Fibroblast of skin of left quadriceps (primary cell): ENCODE data around the gene SIL1.
"Not testable (repeated sequence)": the region's sequence is repeated elsewhere in the genome, so short reads cannot be mapped to it uniquely, and the experiment has no call there.

ENCODE experiments used
- DNase-seq, 2 experiments: peaks; one replicate each; pipeline ENCODE4 v3.0.0-alpha.2; 2013; ENCODE audit warnings: low read depth in 2 of 2

SIL1 gene

DNA sequence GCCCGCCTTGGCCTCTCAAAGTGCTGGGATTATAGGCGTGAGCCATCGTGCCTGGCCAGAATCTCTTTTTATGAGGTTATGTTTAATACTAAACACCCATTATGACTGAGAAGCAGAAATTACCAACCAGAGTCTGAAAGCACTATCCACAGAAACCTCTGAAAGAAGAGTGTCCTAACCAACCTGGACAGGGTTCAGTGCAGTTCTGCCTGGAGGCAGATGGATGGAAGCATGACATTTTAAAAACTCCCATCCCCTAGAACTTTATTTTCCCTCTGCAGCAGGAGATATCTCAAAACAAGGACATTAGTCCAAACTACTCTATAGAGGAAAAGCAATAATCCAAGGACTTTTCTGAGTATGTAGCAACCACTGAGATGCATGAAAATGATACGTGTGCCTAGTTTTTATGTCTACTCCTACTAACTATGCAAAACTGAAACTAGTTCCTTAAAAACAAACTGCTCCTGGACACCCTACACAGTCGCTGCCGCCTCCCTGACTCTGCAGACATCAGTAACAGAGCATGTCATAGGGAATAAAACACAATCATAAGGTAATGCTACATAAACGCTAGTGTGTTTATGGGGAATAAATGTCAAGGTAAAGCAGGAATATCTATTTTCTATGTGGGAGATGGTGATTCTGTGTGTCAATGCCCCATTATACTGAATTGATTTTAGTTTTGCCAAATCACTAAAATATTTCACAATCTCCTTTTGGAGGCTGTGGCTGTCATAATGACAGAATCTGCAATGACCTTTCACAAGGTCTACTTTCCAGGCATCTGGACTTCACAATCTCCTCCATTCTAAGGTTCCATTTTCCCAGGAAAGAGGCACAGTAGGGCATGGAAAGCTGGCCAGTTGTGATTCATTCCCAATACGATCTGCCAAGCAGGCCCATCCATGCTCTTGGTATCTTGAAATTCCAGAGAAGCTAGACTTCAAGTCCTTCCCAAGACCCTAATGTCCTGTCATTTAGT lies 122.8 kb downstream of the SIL1 start:
- no peak for DNase-seq

GRCh38 chr5:139073956-139074355 lies 124.2 kb downstream of the SIL1 start:
- not testable (repeated sequence) for DNase-seq

GRCh38 chr5:139068494-139069151 lies 129.5 kb downstream of the SIL1 start:
- DNase-seq, result no peak

GRCh38 chr5:139068060-139068459 lies 130.1 kb downstream of the SIL1 start:
- no peak for DNase-seq

GRCh38 chr5:139065306-139065705 lies 132.9 kb downstream of the SIL1 start:
- DNase-seq, result no peak

DNA sequence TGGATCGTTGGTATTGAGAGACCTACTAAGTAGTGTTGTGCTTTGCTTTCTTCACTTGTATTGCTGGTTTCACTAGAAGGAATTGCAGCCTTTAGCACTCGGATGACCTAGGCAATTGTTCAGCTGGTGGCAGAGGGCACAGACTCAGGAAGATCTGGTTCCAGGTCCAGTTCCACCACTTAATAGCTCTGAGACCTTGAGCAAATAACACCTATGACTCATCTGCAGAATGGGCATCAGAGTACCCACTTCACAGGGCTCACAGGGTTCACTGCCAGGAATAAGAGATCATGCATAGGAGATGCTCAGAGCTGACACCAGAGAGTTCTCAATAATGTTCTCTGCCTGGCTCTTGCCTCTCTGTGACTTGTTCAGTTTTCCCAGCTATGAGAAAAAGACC lies 133.6 kb downstream of the SIL1 start:
- no peak for DNase-seq

DNA sequence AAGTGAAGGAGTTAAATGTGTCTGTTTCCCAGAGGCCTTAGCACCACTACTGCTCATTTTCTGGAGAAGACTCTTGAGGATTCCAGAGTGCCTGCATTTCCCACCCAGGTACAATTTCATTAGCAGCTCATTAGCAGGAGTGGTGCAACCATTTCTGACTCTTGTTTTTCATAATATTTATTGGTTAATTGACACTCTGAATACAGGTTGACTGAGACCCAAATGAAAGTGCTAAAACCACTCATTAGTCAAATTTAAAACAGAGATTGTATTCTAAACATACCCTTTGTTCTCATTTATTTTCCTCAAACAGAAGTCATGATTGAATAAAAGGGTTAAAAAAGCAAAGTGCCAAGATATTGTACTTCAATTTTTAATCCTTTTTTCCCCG lies 134.5 kb downstream of the SIL1 start:
- DNase-seq, result no peak

DNA sequence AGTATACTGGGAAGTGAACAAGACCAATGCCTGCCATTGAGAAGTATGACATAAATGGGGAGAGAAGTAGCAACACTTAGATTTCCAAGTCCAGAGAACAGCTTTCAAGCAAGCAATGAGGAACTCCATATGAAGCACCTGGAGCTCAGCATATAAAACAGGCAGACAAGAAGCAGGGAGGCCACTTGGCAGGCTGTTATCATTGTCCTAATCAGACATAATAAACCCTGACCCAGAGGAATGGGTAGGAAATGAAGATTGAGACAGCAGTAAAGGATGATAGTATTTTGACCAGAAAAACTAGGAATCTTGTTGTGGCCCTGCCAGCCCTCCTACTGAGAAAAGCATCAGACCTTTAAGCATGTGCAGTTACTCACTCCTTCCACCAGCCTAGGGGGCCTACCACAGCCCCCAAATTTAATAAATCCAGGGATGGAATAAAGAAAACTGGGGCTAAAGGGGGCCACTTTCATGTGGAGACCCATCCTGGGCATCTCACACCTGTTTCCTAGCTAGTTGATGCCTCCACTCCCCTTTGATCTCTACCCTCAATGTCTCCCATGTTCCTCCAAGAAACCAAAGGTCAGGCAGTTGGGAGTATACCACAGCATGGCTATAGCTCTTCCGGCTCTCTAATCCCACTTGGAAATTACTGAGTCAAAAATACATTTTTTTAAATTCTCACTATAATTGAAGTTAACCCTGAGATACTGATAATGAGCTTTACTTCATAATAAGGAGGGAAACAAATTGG lies 135.1 kb downstream of the SIL1 start:
- DNase-seq, result no peak

DNA sequence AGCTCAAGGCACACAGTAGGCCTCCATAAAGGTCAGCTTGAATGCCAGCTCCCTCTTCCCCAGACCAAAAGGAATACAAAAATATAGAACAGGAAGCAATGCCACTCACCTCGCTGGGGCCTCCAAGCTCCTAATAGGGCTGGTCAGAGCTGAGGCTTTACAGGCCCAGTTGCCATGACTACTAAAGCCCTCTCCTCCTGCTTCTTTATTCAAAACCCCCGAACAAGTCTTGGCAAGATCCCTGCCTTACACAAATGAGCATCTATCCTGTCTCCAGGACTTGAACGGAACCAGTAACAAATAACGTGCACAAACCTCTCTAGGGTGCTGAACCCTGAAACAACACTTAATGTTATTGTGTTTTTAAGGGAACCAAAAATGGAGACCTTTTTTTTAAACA lies 136.3 kb downstream of the SIL1 start:
- no peak for DNase-seq

GRCh38 chr5:139061274-139061673 lies 136.9 kb downstream of the SIL1 start:
- DNase-seq, result peak; percentile 30 to 39

DNA sequence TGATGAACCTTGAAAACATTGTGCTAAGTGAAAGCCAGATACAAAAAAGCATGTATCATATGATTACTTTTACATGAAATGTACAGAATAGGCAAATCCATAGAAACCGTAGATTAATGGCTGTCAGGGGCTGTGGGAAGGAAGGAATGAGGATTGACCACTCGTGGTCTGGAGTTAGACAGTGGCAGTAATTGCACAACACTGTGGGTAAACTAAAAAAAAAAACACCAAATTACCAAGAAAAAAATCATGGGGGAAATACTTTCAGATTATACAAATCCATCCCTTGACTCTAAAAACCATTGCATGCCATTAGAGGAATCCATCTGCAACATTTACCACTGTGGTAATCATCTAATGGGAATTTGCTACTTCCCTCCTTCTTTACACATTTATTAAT lies 140.0 kb downstream of the SIL1 start:
- peak; percentile 85 to 89 for DNase-seq

- DNase-seq, result not testable (repeated sequence)
Observed at GRCh38 chr5:139057045-139057939, 140.9 kb downstream of the SIL1 start.

DNA sequence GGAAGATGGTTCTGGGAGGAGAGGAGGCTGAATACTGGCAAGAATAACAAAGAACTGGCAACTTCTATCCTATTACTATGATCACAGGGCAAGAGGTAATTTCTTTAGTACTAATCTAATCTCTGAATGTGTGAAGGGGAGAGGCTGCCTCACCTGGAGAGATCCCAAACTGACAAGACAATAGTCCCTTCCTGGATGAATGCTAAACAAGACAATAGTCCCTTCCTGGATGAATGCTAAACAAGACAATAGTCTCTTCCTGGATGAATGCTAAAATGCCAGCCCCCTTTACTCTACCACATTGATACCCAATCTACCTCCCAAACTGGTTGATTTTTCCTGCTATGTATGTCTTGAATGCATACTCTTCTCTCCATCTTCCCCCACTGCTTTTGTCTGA lies 145.2 kb downstream of the SIL1 start:
- no peak for DNase-seq

GRCh38 chr5:139051392-139051791 lies 146.8 kb downstream of the SIL1 start:
- DNase-seq, result no peak

- DNase-seq, result no peak
Observed at GRCh38 chr5:139050432-139050831, 147.7 kb downstream of the SIL1 start.

DNA sequence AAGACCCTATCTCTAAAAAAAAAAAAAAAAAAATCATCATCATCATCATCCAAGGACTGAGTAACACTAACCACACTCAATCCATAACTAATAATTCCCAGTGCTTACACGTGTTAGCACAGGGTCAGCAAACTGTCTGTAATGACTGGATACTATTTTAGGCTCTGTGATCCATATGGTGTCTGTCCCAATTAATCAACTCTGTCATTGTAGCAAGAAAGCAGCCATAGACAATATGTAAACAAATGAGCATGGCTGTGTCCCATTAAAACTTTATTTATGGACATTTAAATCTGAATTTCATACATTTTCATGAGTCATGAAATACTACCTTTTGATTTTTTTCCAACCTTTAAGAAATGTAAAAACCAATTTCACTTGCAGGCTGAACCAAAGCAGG lies 148.4 kb downstream of the SIL1 start:
- no peak for DNase-seq

DNA sequence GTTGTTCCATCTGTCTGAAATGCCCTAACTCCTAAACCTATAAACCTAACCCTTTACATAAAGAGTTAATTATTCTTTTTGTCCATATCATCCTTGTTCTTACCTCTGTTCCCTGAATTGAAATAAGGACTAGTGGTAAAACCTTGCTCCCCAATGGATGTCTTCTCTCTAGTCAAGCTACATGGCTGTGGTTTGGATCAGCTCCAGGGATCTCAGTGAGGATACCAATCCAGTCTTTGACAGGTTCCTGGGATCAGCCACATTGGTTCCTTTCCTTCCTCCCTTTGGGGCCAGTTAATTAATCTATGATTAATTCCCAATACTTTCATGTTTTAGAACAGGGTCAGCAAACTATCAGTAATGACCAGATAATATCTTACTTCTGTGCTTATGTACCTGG lies 151.6 kb downstream of the SIL1 start:
- DNase-seq, result peak in 1 of 2 experiments; percentile 11

DNA sequence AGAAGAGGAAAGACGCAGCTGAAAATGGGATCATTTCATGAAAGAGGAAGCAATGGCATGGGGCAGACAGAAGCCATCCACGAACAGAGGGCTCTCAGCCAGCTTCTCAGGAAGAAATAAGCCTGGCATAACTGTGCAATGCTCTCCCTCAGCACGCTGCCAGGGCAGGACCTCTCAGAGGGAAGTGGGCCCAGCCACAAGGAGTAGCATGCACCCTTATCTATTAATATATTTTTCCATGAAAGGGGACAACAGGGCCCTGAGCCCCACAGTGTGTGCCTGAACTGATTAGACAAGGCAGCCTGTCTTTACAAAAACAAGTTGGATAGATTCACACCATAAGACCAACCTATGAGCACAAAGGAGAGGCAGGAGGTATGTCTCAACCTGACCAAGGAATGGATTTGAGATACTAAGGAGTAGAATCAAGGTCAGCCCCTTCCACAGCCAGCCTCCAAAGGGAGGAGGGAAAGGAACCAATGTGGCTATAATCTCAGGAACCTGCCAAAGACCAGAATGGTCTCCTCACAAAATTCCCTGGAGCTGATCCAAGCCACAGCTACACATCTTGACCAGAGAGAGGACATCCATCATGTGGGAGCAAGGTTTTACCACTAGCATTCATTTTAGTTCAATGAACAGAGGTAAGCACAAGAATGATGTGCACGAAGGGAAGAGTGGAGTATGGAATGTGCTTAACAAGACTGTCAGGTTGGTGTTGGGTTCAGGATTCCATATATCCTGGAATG lies 154.8 kb downstream of the SIL1 start:
- DNase-seq, result no peak

DNA sequence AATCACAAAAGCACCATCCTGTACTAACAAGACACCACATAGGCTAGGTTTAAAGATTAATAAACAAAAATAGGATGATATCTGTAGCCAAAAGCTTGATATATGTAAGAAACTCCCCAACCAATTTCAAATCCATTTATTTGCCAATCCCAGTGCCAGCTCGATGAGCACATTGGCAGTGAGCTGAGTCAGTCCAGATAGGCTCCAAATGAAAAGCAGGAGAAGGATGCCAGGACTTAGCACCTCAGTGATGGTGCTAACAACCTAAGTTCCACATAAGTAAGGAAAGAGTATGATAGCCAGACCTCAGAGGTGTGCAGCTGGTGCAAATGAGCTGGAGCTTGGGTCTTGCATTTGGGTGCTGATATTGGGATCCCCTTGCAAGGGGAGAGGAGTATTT lies 158.1 kb downstream of the SIL1 start:
- DNase-seq, result no peak

DNA sequence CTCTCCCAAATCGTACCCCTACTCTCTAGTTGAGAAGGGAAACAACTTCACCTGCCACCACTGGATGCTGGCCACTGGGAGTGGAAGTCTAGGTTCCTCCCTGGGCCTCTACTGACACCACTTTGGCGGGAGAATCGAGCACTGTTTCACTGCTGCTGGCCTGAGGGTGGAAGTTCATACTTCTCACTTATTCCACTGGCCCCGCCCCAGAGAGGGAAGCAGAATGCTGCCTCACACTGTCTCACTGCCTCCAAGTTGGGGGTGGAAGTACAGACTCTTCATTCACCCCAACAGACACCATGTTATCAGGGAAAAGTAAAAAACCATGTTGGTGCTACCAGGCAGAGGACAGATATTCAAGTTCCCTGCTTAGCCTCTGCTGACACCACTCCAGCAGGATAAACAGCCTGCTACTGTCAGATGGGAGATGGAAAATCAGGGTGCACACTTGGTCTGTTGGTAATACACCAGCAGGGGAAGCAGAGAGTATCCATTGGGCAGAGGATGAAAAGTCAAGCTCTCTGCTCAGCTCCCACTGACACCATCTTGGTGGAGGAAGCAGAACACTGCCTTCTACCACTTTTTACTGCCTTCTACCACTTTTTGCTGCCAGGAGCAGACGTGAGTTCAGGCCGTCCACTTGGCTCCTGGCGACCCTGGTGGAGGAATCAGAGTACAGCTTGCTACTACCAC lies 159.4 kb downstream of the SIL1 start:
- no peak for DNase-seq
